HepG2 (cell line): Measurements from ENCODE around the gene PYGL. TPM values are rescaled to one million over a fixed set of nuclear protein-coding genes. Genes with fewer than 3 reads are reported as not detected.

Experiments
- CCDC6 ChIP-seq: sonication (generic); formaldehyde crosslinking; IDR thresholded peaks from 2 replicates; pipeline ENCODE4 v1.8.1; 2022; ENCODE audit warnings: mild to moderate bottlenecking, missing genetic modification reagents, moderate library complexity
- FLYWCH1 ChIP-seq: sonication (generic); formaldehyde crosslinking; IDR thresholded peaks from 2 replicates; pipeline ENCODE4 v1.8.1; 2023; ENCODE audit warnings: mild to moderate bottlenecking, missing genetic modification reagents
- ISX ChIP-seq: sonication (generic); formaldehyde crosslinking; conservative IDR thresholded peaks from 2 replicates; pipeline ENCODE4 v1.5.0; 2020; ENCODE audit warnings: missing genetic modification reagents
- MIER3 ChIP-seq: IDR thresholded peaks from 2 replicates; pipeline ENCODE4 v1.6.1; 2016; ENCODE audit warnings: missing compliant biosample characterization, borderline replicate concordance
- NBN ChIP-seq: fragments of 450-650 bp; conservative IDR thresholded peaks from 2 replicates; pipeline ENCODE4 v1.6.1; 2017
- RARA ChIP-seq: IDR thresholded peaks from 2 replicates; pipeline ENCODE4 v1.6.1; 2016; ENCODE audit warnings: missing genetic modification reagents, missing compliant biosample characterization
- RXRB ChIP-seq: IDR thresholded peaks from 2 replicates; pipeline ENCODE4 v1.6.1; 2016; ENCODE audit warnings: borderline replicate concordance, missing genetic modification reagents, missing compliant biosample characterization
- ZNF263 ChIP-seq: sonication (generic); formaldehyde crosslinking; IDR thresholded peaks from 2 replicates; pipeline ENCODE4 v1.4.0; 2020; ENCODE audit warnings: missing genetic modification reagents
- ZNF616 ChIP-seq: sonication (generic); formaldehyde crosslinking; IDR thresholded peaks from 2 replicates; pipeline ENCODE4 v1.5.0; 2020; ENCODE audit warnings: low read depth, mild to moderate bottlenecking, missing genetic modification reagents
- ZNF777 ChIP-seq: sonication (generic); formaldehyde crosslinking; IDR thresholded peaks from 2 replicates; pipeline ENCODE4 v1.4.0; 2020; ENCODE audit warnings: missing genetic modification reagents
- ZNF792 ChIP-seq: IDR thresholded peaks from 2 replicates; pipeline ENCODE4 v1.6.1; 2016
- polyA plus RNA-seq, 8 experiments: library from polyadenylated mRNA; depleted of rRNA in 3 of 8; stranded (reverse) in 7 of 8; unstranded in 1 of 8; fragments of >200 nt; fragmentation: Illumina TruSeq in 4 of 8; extraction: Trizol in 4 of 8; gene quantifications; 2 replicates each; pipeline versions ENCODE4 v1.2.1 to v1.2.3, GENCODE V29; 2011 to 2016; ENCODE audit warnings: low read depth in 4 of 8, missing spikeins in 1 of 8, mixed read lengths in 1 of 8; ENCODE audit not compliant: insufficient read depth in 1 of 8
- total RNA-seq, 5 experiments: library from RNA; depleted of rRNA; stranded (reverse); fragments of >200 nt; fragmentation: Illumina TruSeq; extraction: Trizol; gene quantifications; 2 replicates each; pipeline ENCODE4 v1.2.3, GENCODE V29; 2016; ENCODE audit warnings: low read depth in 1 of 5
- TF ChIP-seq, protein P1 (sequence below): sonication (generic); formaldehyde crosslinking; IDR thresholded peaks from 2 replicates; pipeline ENCODE4 v1.4.0; 2020; ENCODE audit warnings: missing genetic modification reagents
- TF ChIP-seq, protein P2 (sequence below): sonication (generic); formaldehyde crosslinking; IDR thresholded peaks from 2 replicates; pipeline ENCODE4 v1.9.0; 2021; ENCODE audit warnings: missing genetic modification reagents, borderline replicate concordance
- TF ChIP-seq, protein P3 (sequence below), 2 experiments: IDR thresholded peaks; 2 replicates each; pipeline ENCODE4 v1.6.1; 2011 to 2012; ENCODE audit warnings: low read length in 2 of 2, borderline replicate concordance in 1 of 2, low read depth in 1 of 2, mild to moderate bottlenecking in 1 of 2, moderate library complexity in 1 of 2
- TF ChIP-seq, protein P4 (sequence below): sonication (generic); formaldehyde crosslinking; IDR thresholded peaks from 2 replicates; pipeline ENCODE4 v1.5.0; 2020; ENCODE audit warnings: mild to moderate bottlenecking, missing genetic modification reagents
- TF ChIP-seq, protein P5 (sequence below): IDR thresholded peaks from 2 replicates; pipeline ENCODE4 v1.6.1; 2018; ENCODE audit warnings: missing genetic modification reagents, mild to moderate bottlenecking, missing compliant biosample characterization

Gene PYGL
- total and polyA plus RNA-seq, 2 of the 13 experiments (the other 11 are each of a cell fraction or from before 2014, with no cell fraction given), result 98.4 to 110 TPM

DNA sequence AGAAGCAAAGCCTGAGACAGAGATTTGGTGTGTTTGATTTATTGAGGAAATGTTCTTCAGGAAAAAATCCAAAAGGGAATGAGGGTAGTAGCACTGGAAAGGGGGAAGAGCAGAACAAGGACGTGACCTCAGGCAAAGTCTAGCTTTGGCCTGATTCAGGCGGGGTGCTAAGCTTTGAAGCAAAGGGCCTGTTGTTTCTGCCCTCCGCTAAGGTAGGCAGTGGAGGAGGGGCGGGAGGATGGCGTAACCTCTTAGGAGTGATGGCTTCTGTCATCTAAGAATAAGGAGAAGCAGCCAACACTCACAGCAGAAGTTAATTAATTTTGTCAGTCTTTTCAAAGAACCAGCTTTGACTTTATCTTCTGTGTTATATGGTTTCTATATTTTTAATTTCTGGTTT is 52.0 kb downstream of the PYGL start (continued):
- TF ChIP-seq, protein P1, sequence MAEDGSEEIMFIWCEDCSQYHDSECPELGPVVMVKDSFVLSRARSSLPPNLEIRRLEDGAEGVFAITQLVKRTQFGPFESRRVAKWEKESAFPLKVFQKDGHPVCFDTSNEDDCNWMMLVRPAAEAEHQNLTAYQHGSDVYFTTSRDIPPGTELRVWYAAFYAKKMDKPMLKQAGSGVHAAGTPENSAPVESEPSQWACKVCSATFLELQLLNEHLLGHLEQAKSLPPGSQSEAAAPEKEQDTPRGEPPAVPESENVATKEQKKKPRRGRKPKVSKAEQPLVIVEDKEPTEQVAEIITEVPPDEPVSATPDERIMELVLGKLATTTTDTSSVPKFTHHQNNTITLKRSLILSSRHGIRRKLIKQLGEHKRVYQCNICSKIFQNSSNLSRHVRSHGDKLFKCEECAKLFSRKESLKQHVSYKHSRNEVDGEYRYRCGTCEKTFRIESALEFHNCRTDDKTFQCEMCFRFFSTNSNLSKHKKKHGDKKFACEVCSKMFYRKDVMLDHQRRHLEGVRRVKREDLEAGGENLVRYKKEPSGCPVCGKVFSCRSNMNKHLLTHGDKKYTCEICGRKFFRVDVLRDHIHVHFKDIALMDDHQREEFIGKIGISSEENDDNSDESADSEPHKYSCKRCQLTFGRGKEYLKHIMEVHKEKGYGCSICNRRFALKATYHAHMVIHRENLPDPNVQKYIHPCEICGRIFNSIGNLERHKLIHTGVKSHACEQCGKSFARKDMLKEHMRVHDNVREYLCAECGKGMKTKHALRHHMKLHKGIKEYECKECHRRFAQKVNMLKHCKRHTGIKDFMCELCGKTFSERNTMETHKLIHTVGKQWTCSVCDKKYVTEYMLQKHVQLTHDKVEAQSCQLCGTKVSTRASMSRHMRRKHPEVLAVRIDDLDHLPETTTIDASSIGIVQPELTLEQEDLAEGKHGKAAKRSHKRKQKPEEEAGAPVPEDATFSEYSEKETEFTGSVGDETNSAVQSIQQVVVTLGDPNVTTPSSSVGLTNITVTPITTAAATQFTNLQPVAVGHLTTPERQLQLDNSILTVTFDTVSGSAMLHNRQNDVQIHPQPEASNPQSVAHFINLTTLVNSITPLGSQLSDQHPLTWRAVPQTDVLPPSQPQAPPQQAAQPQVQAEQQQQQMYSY, result no peak
- TF ChIP-seq, protein P2, sequence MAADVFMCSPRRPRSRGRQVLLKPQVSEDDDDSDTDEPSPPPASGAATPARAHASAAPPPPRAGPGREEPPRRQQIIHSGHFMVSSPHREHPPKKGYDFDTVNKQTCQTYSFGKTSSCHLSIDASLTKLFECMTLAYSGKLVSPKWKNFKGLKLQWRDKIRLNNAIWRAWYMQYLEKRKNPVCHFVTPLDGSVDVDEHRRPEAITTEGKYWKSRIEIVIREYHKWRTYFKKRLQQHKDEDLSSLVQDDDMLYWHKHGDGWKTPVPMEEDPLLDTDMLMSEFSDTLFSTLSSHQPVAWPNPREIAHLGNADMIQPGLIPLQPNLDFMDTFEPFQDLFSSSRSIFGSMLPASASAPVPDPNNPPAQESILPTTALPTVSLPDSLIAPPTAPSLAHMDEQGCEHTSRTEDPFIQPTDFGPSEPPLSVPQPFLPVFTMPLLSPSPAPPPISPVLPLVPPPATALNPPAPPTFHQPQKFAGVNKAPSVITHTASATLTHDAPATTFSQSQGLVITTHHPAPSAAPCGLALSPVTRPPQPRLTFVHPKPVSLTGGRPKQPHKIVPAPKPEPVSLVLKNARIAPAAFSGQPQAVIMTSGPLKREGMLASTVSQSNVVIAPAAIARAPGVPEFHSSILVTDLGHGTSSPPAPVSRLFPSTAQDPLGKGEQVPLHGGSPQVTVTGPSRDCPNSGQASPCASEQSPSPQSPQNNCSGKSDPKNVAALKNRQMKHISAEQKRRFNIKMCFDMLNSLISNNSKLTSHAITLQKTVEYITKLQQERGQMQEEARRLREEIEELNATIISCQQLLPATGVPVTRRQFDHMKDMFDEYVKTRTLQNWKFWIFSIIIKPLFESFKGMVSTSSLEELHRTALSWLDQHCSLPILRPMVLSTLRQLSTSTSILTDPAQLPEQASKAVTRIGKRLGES (CRISPR knock-in tag), result no peak
- TF ChIP-seq RARA (peak; percentile 88), ZNF616 (CRISPR knock-in tag) (no peak), ISX (CRISPR knock-in tag) (no peak), FLYWCH1 (CRISPR knock-in tag) (no peak), NBN (no peak), MIER3 (CRISPR knock-in tag) (no peak), ZNF263 (CRISPR knock-in tag) (0 out of 2 replicates have a peak, but pooled peaks have one; percentile 17), RXRB (CRISPR knock-in tag) (peak; percentile 60; the same call in 1 of the 2 replicates), ZNF777 (no peak), ZNF792 (CRISPR knock-in tag) (0 out of 2 replicates have a peak, but pooled peaks have one; percentile 23), CCDC6 (CRISPR knock-in tag) (0 out of 2 replicates have a peak, but pooled peaks have one; percentile 29)
- TF ChIP-seq, protein P3, sequence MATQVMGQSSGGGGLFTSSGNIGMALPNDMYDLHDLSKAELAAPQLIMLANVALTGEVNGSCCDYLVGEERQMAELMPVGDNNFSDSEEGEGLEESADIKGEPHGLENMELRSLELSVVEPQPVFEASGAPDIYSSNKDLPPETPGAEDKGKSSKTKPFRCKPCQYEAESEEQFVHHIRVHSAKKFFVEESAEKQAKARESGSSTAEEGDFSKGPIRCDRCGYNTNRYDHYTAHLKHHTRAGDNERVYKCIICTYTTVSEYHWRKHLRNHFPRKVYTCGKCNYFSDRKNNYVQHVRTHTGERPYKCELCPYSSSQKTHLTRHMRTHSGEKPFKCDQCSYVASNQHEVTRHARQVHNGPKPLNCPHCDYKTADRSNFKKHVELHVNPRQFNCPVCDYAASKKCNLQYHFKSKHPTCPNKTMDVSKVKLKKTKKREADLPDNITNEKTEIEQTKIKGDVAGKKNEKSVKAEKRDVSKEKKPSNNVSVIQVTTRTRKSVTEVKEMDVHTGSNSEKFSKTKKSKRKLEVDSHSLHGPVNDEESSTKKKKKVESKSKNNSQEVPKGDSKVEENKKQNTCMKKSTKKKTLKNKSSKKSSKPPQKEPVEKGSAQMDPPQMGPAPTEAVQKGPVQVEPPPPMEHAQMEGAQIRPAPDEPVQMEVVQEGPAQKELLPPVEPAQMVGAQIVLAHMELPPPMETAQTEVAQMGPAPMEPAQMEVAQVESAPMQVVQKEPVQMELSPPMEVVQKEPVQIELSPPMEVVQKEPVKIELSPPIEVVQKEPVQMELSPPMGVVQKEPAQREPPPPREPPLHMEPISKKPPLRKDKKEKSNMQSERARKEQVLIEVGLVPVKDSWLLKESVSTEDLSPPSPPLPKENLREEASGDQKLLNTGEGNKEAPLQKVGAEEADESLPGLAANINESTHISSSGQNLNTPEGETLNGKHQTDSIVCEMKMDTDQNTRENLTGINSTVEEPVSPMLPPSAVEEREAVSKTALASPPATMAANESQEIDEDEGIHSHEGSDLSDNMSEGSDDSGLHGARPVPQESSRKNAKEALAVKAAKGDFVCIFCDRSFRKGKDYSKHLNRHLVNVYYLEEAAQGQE (IDR thresholded peaks at IDR 0.05; ENCODE audit: borderline replicate concordance in 1 of 2, low read depth in 1 of 2, low read length in 2 of 2), result no peak
- TF ChIP-seq, protein P4, sequence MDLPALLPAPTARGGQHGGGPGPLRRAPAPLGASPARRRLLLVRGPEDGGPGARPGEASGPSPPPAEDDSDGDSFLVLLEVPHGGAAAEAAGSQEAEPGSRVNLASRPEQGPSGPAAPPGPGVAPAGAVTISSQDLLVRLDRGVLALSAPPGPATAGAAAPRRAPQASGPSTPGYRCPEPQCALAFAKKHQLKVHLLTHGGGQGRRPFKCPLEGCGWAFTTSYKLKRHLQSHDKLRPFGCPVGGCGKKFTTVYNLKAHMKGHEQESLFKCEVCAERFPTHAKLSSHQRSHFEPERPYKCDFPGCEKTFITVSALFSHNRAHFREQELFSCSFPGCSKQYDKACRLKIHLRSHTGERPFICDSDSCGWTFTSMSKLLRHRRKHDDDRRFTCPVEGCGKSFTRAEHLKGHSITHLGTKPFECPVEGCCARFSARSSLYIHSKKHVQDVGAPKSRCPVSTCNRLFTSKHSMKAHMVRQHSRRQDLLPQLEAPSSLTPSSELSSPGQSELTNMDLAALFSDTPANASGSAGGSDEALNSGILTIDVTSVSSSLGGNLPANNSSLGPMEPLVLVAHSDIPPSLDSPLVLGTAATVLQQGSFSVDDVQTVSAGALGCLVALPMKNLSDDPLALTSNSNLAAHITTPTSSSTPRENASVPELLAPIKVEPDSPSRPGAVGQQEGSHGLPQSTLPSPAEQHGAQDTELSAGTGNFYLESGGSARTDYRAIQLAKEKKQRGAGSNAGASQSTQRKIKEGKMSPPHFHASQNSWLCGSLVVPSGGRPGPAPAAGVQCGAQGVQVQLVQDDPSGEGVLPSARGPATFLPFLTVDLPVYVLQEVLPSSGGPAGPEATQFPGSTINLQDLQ (CRISPR knock-in tag), result no peak
- TF ChIP-seq, protein P5, sequence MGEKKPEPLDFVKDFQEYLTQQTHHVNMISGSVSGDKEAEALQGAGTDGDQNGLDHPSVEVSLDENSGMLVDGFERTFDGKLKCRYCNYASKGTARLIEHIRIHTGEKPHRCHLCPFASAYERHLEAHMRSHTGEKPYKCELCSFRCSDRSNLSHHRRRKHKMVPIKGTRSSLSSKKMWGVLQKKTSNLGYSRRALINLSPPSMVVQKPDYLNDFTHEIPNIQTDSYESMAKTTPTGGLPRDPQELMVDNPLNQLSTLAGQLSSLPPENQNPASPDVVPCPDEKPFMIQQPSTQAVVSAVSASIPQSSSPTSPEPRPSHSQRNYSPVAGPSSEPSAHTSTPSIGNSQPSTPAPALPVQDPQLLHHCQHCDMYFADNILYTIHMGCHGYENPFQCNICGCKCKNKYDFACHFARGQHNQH, result peak; percentile 59; the same call in 1 of the 2 replicates
